Myocyte (in vitro differentiated cells): Measurements from ENCODE around the gene AMHR2. TPM values are rescaled to one million over a fixed set of nuclear protein-coding genes. Genes with fewer than 3 reads are reported as not detected.

ENCODE experiments used
- DNase-seq: peaks from one replicate; pipeline ENCODE4 v3.0.0-alpha.2; 2012; ENCODE audit warnings: low read depth
- total RNA-seq: library from RNA; depleted of rRNA; stranded (reverse); fragments of >200 nt; gene quantifications from 2 replicates; pipeline ENCODE4 v1.2.3, GENCODE V29; 2014

The AMHR2 gene
- total RNA-seq, 1 donor from 2014 or later = not detected

DNA sequence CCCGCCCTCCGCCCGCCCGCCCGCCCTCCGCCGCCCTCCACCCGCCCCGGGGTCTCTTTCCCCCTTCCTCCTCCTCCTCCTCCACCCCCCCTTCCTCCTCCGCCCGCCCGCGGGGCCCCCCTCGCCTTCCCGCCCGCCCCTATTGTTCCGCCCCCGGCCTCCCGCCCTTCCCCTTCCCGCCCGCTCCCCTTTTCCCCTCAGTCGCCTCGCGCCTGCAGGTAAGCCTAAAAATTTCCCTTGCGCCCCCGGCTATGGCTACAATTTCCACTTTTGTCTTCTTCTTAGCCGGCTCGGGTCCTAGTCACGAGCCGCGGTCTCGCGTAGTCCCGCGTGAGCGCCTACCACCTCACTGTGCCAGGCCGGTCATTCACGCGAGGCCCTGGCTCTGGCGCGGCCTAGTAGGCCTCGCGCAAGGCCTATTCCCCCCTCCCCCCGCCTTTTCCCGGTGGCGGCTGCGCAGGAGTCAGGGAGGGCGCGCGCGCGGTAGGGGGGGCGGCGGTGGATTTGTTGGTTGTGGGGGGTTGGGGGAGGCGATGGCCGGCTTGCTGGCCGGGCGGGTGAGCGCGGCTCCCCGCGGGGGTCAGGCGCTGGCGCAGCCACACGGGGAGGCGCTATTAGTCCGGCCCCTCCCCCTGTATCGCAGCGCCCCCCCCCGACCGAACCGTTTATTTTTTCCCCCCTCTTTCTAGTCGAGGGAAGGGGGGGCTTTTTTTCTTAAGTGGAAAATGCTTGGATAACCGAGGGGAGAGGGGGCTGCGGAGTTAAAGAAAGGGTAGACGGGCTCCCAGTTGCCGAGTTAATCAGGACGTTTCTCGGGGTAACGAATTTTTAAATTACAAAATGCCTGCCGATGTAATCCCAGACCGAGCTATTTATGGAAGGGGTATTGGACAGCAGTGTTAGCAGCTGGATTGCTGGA is 28.8 kb downstream of the AMHR2 start:
- peak; percentile 89 for DNase-seq

DNA sequence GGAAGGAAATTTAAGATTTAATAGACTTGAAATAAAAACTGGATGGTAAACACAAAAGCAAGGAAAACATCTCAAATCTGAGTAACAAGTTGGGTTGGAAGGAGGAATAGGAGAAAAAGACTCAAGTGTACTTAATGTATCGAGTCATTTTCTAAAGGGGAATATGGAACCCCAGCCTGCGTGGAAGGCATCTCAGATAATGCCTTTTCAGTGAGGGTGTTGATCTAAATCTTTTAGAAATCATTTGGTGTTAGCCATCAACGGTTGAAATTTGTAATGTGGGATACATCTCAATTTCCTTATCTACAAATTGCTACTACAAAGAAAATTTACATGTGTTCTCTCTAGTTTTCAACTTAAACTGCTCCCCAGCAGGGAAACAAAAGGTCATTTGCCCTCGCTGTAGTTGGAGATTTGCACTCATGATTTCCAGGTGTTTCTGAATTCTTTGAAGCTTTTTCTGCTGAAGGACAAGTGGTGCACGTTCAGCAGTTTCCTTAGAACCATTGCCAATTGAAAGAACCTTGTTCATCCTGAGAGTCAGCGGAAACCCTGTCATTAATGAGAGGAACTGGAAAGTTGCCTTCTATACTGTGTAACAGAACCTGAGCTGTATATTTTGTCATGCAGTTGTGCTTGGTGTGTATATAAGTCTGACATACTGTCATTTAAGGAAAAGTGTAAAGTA is 30.4 kb downstream of the AMHR2 start:
- DNase-seq = no peak

DNA sequence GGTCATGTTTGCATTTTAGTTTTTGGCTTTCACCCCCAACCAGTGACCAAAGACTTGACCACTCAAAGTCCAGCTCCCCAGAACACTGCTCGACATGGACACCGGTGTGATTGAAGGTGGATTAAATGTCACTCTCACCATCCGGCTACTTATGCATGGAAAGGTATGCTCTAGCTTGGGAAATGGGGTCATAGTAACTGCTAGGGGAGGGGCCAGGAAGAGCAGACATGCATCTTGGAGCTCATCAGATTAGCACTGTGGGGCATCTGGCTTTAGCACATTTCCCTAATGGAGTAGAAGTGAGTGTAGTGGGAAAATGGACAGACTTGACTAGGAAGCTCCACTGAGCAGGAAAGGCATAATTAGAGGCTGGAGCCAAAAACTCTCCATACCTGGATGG is 31.1 kb downstream of the AMHR2 start:
- no peak for DNase-seq

DNA sequence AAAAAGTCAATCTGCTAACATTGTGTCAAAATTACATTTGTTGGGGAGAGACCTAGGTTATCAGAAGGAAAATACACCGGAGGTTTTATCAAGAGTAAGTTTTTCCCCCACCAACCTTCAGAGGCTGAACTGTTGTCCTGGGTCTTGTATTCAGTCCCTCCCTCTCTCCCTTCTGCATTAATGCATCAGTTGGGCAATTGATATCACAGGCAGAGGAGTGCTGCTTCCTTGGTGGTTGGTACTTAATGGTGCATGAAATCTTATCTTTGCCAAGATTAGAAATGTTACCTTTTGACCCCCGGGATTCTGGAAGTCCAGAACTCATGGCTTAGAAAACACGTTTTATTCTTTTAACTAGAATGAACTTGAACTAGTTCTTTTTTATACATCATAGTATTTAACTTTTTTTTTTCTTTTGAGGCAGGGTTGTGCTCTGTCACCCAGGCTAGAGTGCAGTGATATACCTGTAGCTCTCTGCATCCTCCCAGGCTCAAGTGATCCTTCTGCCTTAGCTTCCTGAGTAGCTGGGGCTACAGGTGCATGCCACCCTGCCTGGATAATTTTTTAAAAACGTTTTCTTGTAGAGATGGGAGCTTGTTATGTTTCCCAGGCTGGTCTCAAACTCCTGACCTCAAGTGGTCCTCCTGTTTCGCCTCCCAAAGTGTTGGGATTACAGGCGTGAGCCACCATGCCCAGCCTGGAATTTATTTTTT is 33.2 kb downstream of the AMHR2 start:
- no peak for DNase-seq

DNA sequence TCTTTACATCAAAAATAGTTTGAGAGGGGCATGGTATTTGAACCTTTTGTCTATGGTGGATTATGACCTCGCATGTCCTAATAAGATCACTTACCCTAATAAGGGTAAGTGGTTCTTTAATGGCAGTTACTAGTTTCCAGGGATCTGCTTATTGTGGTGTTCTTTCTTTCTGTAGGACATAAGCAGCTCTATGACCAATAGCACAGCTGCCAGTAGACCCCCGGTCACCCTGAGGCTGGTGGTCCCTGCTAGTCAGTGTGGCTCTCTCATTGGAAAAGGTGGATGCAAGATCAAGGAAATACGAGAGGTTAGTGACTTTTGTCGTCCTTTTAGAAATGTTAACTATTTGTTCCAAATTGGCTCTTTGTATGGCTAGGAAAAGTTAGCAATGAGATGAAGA is 35.4 kb downstream of the AMHR2 start:
- no peak for DNase-seq

DNA sequence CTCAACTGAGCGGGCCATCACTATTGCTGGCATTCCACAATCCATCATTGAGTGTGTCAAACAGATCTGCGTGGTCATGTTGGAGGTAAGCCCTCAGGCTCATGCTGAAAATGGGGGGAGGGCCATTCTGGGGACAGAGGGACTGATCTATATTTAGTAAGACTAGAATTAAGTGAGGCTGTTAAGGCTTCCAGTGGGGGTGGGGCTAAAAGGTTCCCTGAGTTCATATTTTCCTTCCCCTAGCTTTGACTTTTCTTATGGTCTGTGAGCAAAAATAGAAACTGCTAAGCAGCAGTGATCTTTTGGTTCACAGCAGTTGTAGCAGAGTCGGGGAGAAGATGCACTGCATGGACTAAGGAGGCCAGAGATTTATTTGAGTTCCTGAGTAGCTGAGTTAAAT is 37.4 kb downstream of the AMHR2 start:
- DNase-seq = peak; percentile 78

DNA sequence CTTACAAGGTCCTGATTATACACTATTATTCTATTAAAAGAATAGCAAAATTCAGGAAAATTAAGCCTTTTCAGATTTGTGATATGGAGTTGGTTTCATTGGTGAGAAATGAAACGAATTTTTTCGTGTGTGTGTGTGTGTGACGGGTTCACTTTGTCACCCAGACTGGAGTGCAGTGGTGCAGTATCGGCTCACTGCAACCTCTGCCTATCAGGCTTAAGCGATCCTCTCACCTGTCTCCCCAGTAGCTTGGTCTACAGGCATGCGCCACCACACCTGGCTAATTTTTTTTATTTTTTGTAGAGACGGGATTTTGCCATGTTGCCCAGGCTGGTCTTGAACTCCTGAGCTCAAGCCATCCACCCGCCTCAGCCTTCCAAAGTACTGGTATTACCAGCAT is 37.9 kb downstream of the AMHR2 start:
- no peak for DNase-seq

DNA sequence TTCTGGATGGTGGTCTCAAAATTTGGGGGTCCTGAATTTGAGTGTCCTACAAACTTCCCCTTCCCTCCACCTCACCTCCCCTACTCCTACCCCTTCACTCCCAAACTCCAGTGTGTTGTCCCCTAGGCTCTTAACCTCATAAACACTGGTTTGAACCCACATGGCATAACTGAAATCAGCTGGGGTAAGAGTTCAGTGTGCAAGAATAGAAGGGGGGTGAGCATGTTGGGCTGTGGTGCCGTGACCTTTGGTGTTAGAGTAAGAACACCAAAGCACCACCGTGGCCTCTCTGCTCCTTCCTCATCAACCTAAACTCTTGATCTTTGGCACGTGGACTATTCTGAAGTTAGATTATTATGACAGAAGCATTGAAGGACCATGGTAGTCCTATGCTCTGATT is 39.3 kb downstream of the AMHR2 start:
- DNase-seq = no peak

DNA sequence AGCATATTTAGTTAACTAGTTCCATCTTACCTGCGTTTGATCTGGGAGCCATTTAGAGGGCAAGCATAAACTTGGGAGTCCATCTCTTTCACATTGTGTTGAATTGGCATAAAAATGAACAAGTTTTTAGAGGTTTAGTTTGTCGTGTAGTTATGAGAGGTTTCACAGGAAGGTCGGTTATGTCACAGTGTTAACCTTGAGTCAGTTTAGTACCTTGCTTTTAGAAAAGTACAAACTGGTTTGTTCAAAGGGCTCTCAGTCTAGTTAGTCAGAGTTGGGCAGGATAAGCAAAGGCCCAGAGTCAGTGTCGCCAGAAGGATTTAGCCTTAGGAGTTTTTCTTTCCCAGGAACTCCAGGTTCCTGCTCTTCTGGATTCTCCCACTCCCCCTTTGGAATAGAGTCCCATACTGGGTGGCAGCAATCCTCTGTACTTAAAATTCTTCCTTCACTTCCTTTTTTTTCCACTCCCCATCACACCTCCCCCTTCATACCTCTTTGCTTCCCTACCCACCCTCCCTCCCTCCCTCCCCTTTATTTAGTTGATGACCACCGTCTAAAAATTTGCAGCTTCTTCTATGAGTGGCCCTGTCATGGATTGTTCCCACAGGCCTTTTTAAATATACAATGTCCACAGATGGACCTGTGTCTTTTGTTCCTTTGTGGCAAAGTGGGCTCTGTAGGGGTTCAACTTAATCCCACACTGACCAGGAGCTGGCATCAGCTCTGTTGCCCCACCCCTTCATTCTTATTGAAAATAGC is 40.3 kb downstream of the AMHR2 start:
- no peak for DNase-seq

DNA sequence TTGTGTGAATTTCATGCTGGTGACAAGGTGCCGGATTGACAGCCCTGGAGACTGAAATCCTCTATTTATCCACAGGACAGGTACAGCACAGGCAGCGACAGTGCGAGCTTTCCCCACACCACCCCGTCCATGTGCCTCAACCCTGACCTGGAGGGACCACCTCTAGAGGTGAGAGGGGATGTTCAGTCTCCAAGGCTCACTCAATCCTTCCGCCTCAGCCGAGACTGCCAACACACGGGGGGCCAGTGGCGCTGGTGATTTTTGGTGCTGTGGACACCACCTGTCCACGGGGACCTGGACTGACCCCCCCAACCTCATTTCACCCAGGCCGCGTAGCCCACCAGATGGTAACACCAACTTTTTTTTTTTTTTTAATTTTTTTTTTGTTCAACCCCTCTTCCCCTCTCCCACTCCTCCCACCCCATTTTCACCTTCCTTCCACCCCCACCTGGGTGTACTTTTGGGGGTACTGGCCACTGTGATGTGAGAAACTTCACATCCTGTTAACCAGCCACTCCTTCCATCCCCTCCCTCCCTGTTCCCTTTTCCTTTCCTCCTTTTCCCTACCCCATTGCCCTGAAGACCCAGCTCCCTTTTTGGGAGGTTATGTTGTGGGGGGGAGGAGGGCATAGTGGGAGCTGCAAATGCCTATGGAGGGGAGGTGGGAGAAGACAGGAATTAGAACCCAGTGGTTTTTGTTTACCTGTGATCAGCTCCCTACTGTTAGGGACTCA is 41.2 kb downstream of the AMHR2 start:
- no peak for DNase-seq

DNA sequence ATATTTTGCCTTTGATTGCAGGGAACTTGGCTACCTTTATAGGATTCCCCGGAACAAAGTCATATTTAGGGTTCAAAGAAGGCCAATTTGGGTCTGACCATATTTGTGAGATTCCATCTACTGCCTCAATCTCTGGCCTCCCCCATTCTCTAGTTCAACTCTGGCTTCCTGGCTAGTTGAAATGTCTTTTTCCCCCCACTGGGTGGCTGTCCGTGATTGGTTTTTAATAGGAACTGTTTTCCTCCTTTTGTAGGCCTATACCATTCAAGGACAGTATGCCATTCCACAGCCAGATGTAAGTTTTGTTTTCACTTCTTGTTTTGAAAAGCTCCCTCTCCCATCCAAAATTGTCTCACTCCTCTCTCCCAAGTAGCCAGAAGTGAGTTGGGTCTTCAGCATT is 42.0 kb downstream of the AMHR2 start:
- no peak for DNase-seq

DNA sequence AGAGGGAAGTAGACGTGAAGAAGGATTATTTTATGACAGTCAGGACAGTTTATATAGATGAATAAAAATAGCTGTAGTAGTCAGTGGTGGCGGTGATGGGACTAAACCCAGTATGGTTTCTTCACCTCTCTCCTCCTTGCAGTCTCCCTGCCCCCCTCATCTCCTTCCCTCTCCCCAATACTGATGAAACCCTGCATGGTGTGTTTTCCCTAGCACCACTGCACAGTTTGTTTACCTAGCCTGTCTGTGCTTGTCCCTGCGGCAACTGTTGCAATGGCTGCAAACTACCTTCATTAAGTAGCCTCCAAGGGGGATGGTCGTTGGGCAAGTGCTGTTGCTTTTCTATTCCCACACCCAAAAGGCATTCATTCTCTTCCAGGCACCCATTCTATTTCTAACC is 43.0 kb downstream of the AMHR2 start:
- no peak for DNase-seq

DNA sequence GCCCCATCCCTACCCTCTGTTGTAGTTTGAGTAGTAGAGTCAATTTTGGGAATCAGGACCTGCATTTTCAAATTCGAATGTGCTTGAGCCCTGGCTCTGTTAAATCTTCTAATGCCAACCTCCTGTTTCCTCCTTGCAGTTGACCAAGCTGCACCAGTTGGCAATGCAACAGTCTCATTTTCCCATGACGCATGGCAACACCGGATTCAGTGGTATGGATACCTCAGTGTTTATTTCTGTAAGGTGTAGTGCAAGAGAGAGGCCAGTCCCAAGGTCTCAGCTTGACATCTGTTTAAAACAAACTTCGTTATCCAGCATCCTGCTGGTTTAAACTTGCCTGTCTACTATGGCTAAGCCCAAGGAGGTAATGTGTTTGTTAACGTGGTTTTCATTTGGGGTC is 43.4 kb downstream of the AMHR2 start:
- DNase-seq = no peak

DNA sequence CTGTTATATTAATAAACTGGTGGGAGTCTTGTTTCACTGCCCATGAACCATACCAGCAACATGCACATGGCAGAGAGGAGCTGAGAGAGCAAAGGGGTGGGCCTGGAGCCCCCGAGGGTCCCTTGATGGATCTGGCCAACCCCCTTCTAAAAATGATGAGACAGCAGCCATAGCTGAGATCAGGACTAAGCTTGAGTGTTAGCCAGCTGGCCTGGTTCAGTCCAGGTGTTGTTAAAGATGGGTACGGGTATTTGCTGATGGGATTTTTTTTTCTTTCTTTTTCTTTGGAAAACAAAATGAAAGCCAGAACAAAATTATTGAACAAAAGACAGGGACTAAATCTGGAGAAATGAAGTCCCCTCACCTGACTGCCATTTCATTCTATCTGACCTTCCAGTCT is 44.2 kb downstream of the AMHR2 start:
- DNase-seq = no peak

DNA sequence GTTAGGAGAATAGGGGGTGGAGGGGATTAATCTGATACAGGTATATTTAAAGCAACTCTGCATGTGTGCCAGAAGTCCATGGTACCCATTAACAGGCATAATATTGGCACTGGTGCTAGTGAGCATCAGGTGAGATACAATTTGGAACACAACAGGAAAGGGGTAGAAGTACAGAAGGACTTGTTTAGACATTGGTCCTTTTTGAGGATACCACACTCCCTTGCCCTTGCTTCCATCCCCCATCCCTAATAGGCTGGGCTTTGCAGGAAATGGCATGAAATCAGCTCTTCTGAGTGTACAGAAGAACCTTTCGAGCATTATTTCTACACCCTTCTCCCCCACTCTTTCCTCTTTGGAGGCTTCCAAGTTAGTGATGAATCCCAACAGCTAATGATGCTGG is 44.6 kb downstream of the AMHR2 start:
- DNase-seq = no peak

DNA sequence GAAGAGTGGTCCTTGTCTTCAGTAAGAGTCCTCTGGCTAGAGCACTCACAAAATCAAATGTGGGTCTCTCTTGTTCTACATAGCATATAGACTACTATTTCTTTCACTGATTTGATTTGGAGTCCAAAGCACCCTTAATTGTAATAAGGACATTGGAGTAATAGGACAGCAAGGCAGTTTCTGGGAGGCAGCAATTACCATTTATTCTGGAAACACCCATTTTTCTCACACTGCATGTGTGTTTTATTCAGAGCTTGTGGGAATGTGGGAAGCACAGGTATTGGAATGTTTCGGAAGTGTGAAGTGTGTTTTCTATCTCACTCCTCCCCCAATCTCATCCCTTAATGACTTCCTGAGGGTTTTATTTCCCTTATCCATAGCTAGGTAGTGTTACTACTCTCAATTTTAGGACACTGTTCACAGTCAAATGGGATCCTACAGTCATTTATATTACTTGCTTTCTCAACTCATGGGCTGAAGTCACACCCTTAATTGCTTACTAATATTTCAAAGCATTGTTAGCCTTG is 48.5 kb downstream of the AMHR2 start:
- no peak for DNase-seq

DNA sequence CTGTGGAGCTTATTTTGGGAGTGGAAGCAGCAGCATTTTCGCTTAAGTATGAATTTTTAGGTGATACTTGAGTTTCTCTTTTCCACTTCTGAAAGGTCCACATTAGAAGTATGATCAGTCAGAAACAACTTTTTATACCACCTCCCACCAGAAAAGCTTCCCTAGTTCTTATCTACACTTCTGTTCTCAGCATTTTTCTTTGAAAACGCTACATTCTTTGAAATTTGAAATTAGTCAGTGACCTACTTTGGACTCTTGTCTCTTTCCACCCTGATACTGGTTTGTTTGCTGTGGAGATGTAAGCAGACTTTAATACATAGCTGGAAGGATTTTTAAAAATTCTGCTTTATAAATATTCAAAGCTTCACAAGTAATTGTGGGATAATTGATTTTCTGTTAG is 50.4 kb downstream of the AMHR2 start:
- DNase-seq = no peak

DNA sequence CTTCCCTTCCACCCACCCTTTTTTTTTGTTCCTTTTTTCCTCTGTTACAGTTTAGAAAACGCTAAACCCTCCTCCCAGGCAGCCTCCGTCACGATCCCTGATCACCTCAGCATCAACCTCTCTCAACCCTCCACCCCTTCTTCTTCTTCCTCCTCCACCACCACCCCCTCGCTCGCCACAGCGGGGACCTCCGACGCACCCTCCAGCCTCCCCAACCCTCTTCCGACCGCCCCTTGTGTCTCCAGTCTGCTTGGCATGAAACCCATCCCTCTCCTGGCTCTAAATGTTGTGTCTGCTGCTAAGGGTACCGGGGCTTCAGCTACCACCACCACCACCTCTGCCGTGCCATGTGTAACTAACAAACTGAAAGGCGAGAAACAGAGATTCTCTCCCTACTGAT is 51.2 kb downstream of the AMHR2 start:
- DNase-seq = no peak

DNA sequence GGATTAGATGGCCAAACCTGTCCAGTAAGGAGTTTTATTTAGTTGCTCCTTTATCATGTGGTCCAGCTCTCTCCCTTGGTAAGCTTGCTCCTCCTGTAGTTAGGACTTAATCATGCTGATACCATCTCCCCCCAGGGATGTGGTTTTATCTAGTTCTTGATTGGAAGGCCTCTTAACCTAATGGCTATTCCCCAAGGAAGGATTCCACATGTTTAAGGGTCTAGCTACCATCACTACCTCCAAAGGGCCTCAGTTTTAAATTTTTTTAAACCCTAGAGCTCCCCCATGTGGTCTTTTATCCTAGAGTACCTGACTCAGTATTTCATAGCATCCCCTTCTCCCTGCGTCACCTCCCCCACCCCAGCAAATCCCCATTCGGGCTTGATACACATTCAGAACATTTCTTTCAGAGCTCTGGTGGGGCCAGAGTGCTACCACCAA is 53.1 kb downstream of the AMHR2 start:
- DNase-seq = no peak

DNA sequence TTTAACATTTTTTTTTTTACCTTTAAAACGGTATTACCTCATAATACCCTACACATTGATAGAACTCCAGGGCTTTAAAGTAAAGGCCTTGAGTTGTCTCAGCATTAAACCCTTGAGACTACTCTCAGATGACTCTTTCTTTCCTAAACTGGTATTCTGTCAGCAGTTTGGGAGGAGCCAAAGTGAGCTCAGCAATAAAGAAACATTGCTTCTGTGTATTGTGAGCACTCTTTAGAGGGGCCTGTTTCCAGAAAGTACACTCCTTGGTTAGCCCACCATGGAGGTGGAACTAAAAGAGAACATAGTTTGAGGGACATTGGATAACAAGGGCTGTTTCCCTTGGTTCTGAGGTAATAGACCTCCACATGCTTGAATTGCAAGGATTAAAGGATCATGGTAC is 55.2 kb downstream of the AMHR2 start:
- no peak for DNase-seq
